IPS DF 6.9 (cell line): Measurements from ENCODE around the gene MAF.
A peak's percentile ranks its signal among the peaks of the same experiment; 100 is the strongest.

Experiments
- DNase-seq: peaks from one replicate; pipeline ENCODE4 v3.0.0-alpha.2; 2013; ENCODE audit warnings: low read depth, low spot score
- H3K27ac ChIP-seq: one replicate; pipeline ENCODE4 v1.5.1; 2013; ENCODE audit warnings: low read length, control low read depth
- H3K27me3 ChIP-seq: 2 replicates; pipeline ENCODE4 v1.6.1; 2013; ENCODE audit warnings: mild to moderate bottlenecking, low read length; ENCODE audit not compliant: control insufficient read depth, insufficient read depth
- H3K36me3 ChIP-seq: 2 replicates; pipeline ENCODE4 v1.6.1; 2013; ENCODE audit warnings: low read length; ENCODE audit not compliant: control insufficient read depth, insufficient read depth
- H3K4me1 ChIP-seq: 2 replicates; pipeline ENCODE4 v1.6.1; 2013; ENCODE audit warnings: low read length; ENCODE audit not compliant: control insufficient read depth, insufficient read depth
- H3K4me3 ChIP-seq: 2 replicates; pipeline ENCODE4 v1.5.1; 2013; ENCODE audit warnings: mild to moderate bottlenecking, low read length
- H3K9me3 ChIP-seq: 2 replicates; pipeline ENCODE4 v1.6.1; 2013; ENCODE audit warnings: low read length, inconsistent platforms; ENCODE audit not compliant: control insufficient read depth, insufficient read depth
- whole genome bisulfite sequencing: extraction: QIAGEN DNeasy Blood & Tissue Kit; methylation state at CpG from one replicate; pipeline ENCODE4 v1.1.7; 2013; ENCODE audit warnings: mixed read lengths, missing lambda C conversion rate; ENCODE audit not compliant: insufficient read length, insufficient coverage; 5-methylcytosine and 5-hydroxymethylcytosine counted together

The MAF gene

DNA sequence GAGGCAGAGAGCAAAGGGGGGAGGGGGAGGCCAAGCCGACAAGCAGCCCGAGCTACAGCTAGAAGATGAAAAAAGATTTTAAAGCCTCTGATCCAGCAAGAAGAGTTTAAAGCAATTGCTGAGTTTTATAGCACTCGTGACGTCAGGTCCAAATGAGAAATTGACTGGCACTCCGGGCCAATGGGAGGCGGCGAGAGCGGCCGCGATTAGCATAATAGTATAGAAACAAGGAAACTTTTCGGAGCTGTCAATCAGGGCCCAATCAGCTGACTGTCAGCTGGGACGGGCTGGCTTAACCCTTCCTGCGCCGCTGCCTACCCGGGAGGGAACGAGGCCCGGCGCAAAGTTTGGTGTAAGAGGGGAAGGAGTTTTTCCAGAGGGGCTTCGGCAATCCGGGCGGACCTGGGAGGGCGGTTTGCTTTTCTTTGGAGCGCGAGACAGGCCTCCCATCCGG is at the start of gene MAF:
TSS of gene MAF (minus strand) at position 100 of the 454 bp plus-strand sequence. CDS start 835 bp downstream, outside the sequence.
- Histone ChIP-seq H3K36me3 (no peaks in the 10 kb centered on the region), H3K4me1 (peaks cover 2% of the 10 kb centered on the region; the same call in 1 of the 2 replicates), H3K4me3 (peak within 1 kb of the TSS; percentile 63; the same call in 1 of the 2 replicates), H3K9me3 (no peaks in the 10 kb centered on the region), H3K27ac (no peak within 1 kb of the TSS), H3K27me3 (peaks cover 2% of the 10 kb centered on the region; the same call in 1 of the 2 replicates)
- WGBS = no CpG with 5 or more reads among the region's 25 CpGs
- no peak for DNase-seq

DNA sequence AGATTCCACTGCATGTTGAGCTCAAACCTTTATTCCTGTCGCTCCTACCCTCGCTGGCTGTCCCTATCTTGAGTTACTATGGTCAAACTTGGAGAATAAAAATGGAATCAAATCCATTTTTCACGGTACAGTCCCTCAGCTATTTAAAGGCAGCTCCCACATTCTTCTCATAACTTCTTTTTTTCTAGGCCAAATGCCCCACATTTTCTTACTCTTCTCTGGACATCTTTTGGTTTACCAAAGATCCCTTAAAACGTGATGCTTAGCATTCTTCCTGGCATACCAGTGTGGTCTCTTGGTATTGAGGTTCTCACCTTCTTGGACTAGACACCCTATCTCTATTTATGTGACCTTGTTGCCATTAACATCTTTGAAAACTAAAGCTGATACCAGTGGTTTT is 48.3 kb upstream of the MAF start:
- H3K4me3 ChIP-seq = no peak overlapping the region
- no peaks in the 10 kb centered on the region for H3K36me3 ChIP-seq
- no peak for DNase-seq
- H3K4me1 ChIP-seq = no peaks in the 10 kb centered on the region
- no peak overlapping the region for H3K27ac ChIP-seq
- no CpG with 5 or more reads among the region's 4 CpGs for WGBS
- no peaks in the 10 kb centered on the region for H3K9me3 ChIP-seq
- no peaks in the 10 kb centered on the region for H3K27me3 ChIP-seq

DNA sequence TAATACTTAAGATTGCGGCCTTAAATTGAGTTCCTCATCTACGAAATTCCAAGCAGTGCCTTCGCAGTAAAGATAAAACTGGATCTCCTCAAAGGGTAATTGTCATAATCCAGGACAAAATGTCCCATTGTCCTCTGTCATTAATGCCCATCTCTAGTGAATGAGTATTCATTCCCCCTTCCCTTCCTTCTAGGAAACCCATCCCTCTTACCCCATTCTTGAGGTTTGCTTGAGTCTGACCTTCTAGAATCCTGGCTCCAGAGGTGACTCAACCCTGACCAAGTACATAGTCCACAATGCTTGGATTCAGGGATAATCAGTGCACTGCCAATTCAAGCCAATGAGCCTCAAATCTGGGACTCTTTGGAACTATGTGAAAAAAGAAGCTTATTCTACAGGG is 47.0 kb upstream of the MAF start:
- no peak for DNase-seq
- H3K36me3 ChIP-seq = no peaks in the 10 kb centered on the region
- H3K4me3 ChIP-seq = no peak overlapping the region
- H3K27me3 ChIP-seq = no peaks in the 10 kb centered on the region
- no peak overlapping the region for H3K27ac ChIP-seq
- WGBS = no CpG with 5 or more reads among the region's 3 CpGs
- H3K9me3 ChIP-seq = no peaks in the 10 kb centered on the region
- H3K4me1 ChIP-seq = no peaks in the 10 kb centered on the region

DNA sequence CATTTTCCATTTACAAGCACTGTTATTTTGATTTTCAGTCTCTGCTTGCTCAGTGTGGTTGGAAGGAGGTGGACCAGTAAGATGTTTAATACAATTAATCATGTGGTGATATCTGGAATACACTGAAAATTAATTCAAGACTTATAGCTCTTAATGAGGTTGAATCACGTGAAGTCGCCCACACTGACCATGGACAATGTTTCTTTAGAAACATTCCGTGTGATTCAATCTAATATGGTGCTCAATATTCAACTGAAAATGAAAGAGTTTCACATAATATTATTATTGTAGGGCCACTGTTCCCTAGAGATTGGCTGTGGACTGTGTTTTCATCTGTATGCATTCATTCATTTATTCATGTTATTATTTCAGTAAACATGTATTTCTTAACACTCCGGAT is 45.2 kb upstream of the MAF start:
- Histone ChIP-seq H3K9me3 (no peaks in the 10 kb centered on the region), H3K4me1 (no peaks in the 10 kb centered on the region), H3K27me3 (no peaks in the 10 kb centered on the region), H3K36me3 (no peaks in the 10 kb centered on the region), H3K4me3 (no peak overlapping the region), H3K27ac (no peak overlapping the region)
- DNase-seq = no peak
- WGBS = no CpG with 5 or more reads among the region's 4 CpGs

DNA sequence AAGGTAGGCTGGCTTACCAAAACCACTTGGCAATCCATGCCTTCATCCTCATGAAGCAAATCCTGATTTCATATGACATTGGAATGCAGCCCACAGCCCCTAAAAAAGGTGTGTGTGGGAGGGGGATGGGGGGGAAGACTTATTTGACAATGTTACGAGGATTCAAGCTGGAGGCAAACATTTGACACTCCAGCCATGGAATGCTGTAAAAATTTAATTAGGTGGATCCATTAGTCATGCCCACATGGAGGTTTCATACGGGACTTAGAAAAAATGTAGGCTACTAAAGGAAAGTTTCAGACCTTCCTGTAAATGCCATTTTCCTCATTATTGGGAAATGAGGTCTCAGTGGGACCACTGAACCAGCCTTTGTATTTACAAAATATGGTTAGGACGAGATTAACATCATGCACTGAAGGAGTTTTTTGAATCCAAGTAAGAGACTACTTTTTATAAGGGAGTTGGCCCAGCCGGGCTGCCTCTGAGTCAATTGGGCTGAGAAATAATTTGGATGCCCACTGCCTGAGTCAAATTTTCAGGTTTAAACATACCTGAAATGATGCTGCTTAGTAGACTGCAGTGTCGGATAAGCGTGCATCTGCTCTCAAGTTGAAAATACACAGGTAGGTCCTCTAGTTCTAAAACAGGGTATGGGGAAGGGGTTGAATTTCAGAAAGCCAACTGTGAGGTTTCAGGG is 44.6 kb upstream of the MAF start:
- no peaks in the 10 kb centered on the region for H3K27me3 ChIP-seq
- no peaks in the 10 kb centered on the region for H3K9me3 ChIP-seq
- no peak for DNase-seq
- H3K27ac ChIP-seq = no peak overlapping the region
- no peaks in the 10 kb centered on the region for H3K4me1 ChIP-seq
- no peak overlapping the region for H3K4me3 ChIP-seq
- no peaks in the 10 kb centered on the region for H3K36me3 ChIP-seq
- WGBS = no CpG with 5 or more reads among the region's 6 CpGs

DNA sequence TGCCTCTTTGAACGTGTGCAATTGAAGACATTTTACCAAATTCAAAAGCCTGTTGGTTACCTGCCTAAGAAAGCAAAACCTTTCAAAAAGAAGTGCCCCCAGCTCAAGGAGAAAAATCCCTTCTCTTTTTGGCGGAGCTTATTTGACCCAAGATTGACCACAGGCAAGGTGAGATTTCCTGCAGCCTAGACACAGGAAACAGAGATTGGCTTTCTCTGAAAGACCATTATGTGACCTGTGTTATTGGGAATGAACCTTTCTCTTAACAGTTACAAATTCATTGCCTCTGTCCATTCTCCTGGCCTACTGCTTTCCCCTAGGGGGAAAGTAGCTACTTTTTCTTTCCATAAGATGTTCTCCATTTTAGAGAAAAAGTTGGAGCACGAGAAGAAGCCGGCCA is 42.1 kb upstream of the MAF start:
- WGBS = no CpG with 5 or more reads among the region's 4 CpGs
- H3K4me3 ChIP-seq = no peak overlapping the region
- H3K4me1 ChIP-seq = no peaks in the 10 kb centered on the region
- H3K27ac ChIP-seq = no peak overlapping the region
- no peaks in the 10 kb centered on the region for H3K9me3 ChIP-seq
- no peaks in the 10 kb centered on the region for H3K36me3 ChIP-seq
- H3K27me3 ChIP-seq = no peaks in the 10 kb centered on the region
- DNase-seq = no peak

DNA sequence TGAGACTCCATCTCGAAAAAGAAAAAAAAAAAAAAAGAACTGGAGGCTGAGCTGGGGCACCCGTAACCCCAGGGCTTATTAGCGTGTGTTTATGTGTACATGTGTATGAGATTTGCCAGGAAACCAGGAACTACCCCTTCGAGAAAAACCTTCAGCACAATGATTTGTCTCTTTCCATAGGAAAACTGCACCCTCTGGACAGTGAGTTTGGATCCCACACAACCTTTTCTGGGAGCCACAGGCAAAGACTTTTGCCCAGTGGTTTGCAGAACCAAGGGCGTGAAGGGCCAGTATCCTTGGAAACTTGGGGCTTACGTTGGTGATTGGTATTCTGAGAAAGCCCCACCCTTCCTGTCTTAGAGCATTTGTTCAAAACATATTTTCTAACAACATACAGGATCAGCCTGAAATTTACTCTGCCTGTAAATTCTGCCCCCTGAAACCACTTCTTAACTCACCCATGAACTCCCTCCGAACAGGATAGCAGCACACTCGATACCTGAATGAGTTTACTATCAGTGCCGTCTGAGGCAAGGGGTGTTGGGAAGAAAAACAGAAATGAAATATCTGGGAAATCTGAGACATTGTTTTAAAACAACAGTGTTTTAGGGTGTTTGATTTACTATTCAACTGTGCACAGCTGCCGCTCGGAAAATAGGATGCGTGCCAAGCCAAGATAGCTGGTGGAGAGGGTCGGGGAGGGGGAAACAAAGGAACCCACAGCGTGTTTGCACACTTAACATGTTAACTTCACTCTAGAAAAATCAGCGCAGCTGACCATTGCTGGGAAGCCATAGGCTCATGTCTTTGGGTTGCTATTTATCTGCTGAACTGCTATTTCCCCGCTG is 40.2 kb upstream of the MAF start:
- WGBS = no CpG with 5 or more reads among the region's 16 CpGs

DNA sequence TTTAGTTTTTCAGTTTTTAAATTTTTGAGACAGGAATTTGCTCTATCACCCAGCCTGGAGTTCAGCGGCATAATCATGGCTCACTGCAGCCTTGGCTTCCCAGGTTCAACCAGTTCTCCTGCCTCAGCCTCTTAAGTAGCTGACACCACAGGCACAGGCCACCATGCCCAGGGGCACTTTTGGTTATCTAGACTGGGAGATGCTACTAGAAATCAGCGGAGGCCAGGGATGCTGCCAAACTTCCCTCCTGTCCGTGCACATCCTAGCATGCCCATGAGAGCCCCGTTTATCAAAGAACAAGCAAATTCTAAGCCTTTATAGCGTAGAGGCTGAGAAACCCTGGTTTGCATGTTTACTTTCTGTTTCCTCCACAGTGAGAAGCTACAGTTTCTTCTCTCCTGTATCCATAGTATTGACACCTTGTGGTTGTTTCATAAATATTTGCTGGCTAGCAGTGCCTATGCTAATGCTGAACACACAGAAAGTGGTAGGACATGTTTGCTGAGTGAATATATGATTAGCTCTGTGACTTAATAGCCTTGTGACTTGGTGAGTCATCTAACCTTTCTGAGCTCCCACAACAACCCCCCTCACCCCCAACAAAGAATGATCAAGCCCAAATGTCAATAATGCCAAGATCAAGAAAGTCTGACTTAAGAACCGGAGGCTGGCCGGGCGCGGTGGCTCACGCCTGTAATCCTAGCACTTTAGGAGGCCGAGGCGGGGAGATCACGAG is 39.2 kb upstream of the MAF start:
- no peak overlapping the region for H3K27ac ChIP-seq
- WGBS = no CpG with 5 or more reads among the region's 13 CpGs
- no peaks in the 10 kb centered on the region for H3K27me3 ChIP-seq
- no peak overlapping the region for H3K4me3 ChIP-seq
- H3K36me3 ChIP-seq = no peaks in the 10 kb centered on the region
- H3K4me1 ChIP-seq = no peaks in the 10 kb centered on the region
- H3K9me3 ChIP-seq = no peaks in the 10 kb centered on the region
- no peak for DNase-seq

More for the DNA sequence above, 40.2 kb upstream of the MAF start:
- no peaks in the 10 kb centered on the region for H3K36me3 ChIP-seq
- H3K4me3 ChIP-seq = no peak overlapping the region
- no peaks in the 10 kb centered on the region for H3K4me1 ChIP-seq
- DNase-seq = no peak
- H3K9me3 ChIP-seq = no peaks in the 10 kb centered on the region
- H3K27ac ChIP-seq = no peak overlapping the region
- no peaks in the 10 kb centered on the region for H3K27me3 ChIP-seq

DNA sequence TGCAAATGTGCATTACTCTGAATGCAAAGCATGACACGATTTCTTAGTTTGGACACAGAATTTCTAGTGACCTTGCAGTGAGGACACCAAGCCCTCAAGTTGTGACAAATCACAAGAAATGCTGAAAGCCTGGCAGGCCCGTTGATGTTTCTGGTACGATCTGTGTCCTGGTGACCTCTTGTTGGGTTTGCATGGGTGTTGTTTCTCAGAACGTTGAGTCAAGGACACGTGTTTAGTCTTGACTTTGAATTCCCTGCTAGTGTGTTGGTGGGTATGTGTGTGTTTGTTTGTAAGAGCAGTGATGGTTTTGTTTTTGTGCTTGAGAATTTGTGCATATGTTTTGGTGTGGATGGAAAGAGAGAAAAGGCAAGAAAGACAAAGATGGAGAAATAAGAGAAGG is 37.8 kb upstream of the MAF start:
- no CpG with 5 or more reads among the region's 5 CpGs for WGBS
- H3K36me3 ChIP-seq = no peaks in the 10 kb centered on the region
- no peaks in the 10 kb centered on the region for H3K9me3 ChIP-seq
- no peak overlapping the region for H3K4me3 ChIP-seq
- H3K27ac ChIP-seq = no peak overlapping the region
- DNase-seq = no peak
- H3K4me1 ChIP-seq = no peaks in the 10 kb centered on the region
- no peaks in the 10 kb centered on the region for H3K27me3 ChIP-seq

DNA sequence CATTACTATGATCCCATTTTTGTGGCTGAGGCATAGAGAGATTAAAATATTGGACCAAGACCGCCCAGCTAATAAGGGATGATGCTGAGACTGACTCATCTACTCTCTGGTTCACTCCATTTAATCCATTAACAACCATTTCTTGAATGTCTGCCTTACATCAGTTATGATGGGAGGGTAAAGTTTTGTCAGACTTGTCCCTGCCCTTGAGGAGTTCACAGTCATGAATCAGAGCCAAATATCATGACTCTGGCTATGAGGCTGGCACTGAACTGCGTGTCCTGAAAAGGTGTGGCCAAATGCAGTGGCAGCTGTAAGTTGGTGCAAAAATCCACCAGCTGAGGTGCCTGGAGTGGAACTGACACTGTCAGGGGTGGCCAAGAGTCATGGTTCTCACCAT is 35.0 kb upstream of the MAF start:
- H3K27me3 ChIP-seq = no peaks in the 10 kb centered on the region
- no peak overlapping the region for H3K27ac ChIP-seq
- no peak for DNase-seq
- H3K36me3 ChIP-seq = no peaks in the 10 kb centered on the region
- H3K4me3 ChIP-seq = no peak overlapping the region
- no peaks in the 10 kb centered on the region for H3K9me3 ChIP-seq
- no CpG with 5 or more reads among the region's 2 CpGs for WGBS
- H3K4me1 ChIP-seq = no peaks in the 10 kb centered on the region
